ENCODE results near the gene ITGB5. TPM values are rescaled to one million over a fixed set of nuclear protein-coding genes. Genes with fewer than 3 reads are reported as not detected.

ITGB5 gene
- total RNA-seq, 1 experiment from 2014 or later: 146 TPM

DNA sequence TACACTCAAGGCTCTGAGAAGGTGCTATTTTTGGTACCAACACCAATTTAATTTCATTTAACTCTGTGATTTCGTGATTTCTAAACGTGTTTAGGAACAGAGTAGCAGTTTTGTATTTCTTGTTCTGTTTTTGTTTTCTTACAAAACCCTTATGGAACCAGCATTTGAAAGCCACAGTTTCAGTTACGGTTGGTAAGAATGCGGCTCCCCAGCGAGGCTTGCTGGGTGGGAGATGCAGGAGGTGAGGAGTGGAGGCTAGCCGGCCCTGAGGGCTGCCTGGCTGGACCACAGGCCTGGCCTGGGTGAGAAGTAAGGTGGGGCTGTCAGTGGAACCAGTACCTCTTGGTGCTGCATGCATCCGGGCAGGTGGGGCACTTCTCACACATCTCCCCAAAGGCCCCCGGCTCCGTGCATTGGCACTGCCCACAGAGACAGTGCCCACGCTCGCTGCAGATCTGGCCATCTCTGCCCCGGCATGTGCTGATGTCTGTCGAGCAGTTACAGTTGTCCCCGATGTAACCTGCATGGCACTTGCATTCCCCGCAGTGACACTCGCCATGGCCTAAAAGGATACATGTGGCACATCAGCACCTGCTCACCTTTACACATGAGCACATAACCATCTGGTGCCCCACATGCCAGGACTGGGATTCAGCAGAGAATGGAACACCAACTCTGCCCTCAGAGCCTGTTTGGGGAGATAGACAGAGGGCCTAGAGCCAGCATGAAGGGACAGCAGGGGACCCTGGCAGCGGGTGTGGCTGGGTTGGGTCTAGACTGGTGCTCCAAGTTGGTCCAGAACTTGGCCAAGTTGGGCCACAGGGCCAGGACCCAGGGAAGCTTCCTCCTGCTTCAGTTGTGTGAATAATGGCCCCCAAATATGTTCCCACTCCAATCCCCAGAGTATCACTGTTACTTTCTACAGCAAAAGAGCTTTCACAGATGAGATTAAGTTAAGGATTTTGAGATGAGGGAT lies 113.5 kb downstream of the ITGB5 start:
- no peak overlapping the region for H4K5ac ChIP-seq (ENCODE audit: insufficient read length, low read depth, low read length)
- H3K4ac ChIP-seq (ENCODE audit: low read depth, low read length): no peak overlapping the region
- H2BK20ac ChIP-seq (ENCODE audit: low read depth, low read length, poor library complexity, severe bottlenecking): no peak overlapping the region
- no peak overlapping the region for H2BK15ac ChIP-seq (ENCODE audit: low read depth, low read length)
- TF ChIP-seq CTCF (conservative IDR thresholded peaks at IDR 0.05): no peak
- H3K18ac ChIP-seq (ENCODE audit: insufficient read length, low read depth, low read length): no peak overlapping the region
- no peak overlapping the region for H3K9ac ChIP-seq (ENCODE audit: extremely low read depth, insufficient read length, low read length)
- Mint-ChIP-seq H3K4me1 (peaks cover 30 to 34% of the 10 kb centered on the region in 2 experiments), H3K36me3 (ENCODE audit: insufficient read depth in 1 of 3, low read depth in 3 of 3) (peaks cover 36 to 74% (median 39%) of the 10 kb centered on the region in 3 experiments; a peak in 6 of 7 replicates), H3K27ac (peak overlapping the region; percentile 29 to 90 (median 76)), H3K4me3 (no peak overlapping the region; a peak in 1 of 5 replicates), H3K9me3 (peaks cover 0 to 3% of the 10 kb centered on the region in 2 experiments; a peak in 1 of 5 replicates), H3K27me3 (ENCODE audit: low read depth) (no peaks in the 10 kb centered on the region)
- H3T11ph ChIP-seq (ENCODE audit: low read length): no peak overlapping the region
- DNase-seq: no peak
- WGBS (ENCODE audit: extremely low coverage, insufficient read length, low lambda C conversion rate): no CpG with 5 or more reads among the region's 17 CpGs
- H3K27ac ChIP-seq (ENCODE audit: insufficient read length, low read depth, low read length): no peak overlapping the region
- H2AK5ac ChIP-seq (ENCODE audit: insufficient read length, low read length): no peak overlapping the region
- H3K9me3 ChIP-seq (ENCODE audit: control insufficient read depth, low read depth, low read length): no peaks in the 10 kb centered on the region
- H2BK12ac ChIP-seq (ENCODE audit: insufficient read length, low read depth, low read length): no peak overlapping the region
- H3K79me2 ChIP-seq (ENCODE audit: insufficient read depth, low read length): no peaks in the 10 kb centered on the region
- H2AFZ ChIP-seq (ENCODE audit: low read length): no peak overlapping the region
- no peak overlapping the region for H2BK5ac ChIP-seq (ENCODE audit: insufficient read length, low read length)
- no peak overlapping the region for H3K4me2 ChIP-seq (ENCODE audit: insufficient read depth, insufficient read length, low read length)
- no peaks in the 10 kb centered on the region for H4K20me1 ChIP-seq (ENCODE audit: control insufficient read depth, insufficient read depth, insufficient read length)
- peaks cover 3% of the 10 kb centered on the region for H3K79me1 ChIP-seq (ENCODE audit: insufficient read depth, low read depth, low read length, poor library complexity, severe bottlenecking)
- H2BK120ac ChIP-seq (ENCODE audit: low read depth, low read length, poor library complexity, severe bottlenecking): no peak overlapping the region
- H3K4me1 ChIP-seq (ENCODE audit: insufficient read depth, low read length): peaks cover 7% of the 10 kb centered on the region; the same call in 1 of the 2 replicates
- H4K91ac ChIP-seq (ENCODE audit: insufficient read length, low read depth, low read length): no peak overlapping the region
- H3K23ac ChIP-seq (ENCODE audit: insufficient read length, low read depth, low read length): no peak overlapping the region
- no peak overlapping the region for H3K14ac ChIP-seq (ENCODE audit: insufficient read depth, low read length)
- H3K56ac ChIP-seq (ENCODE audit: insufficient read length, low read depth, low read length): no peak overlapping the region
- no peaks in the 10 kb centered on the region for H3K23me2 ChIP-seq (ENCODE audit: insufficient read length, low read depth, low read length, poor library complexity, severe bottlenecking)
- no peaks in the 10 kb centered on the region for H3K27me3 ChIP-seq (ENCODE audit: insufficient read depth, low read length)
- no peak overlapping the region for H4K8ac ChIP-seq (replicated peaks; ENCODE audit: insufficient read length, low read depth, low read length)
